ENCODE measurements around the gene WWOX. TPM values are rescaled to one million over a fixed set of nuclear protein-coding genes. Genes with fewer than 3 reads are reported as not detected.

The WWOX gene
- total RNA-seq, 1 donor from 2014 or later, result 106 TPM

GRCh38 chr16:78925083-78925767, 825.8 kb downstream of the WWOX start:
- intact Hi-C loops (cut with DNase I), result no loop called here
- Histone ChIP-seq H3K27me3 (no peaks in the 10 kb centered on the region), H3K36me3 (no peaks in the 10 kb centered on the region), H3K27ac (no peak overlapping the region), H3K4me3 (no peak overlapping the region), H3K9me3 (peaks cover 0 to 7% of the 10 kb centered on the region in 2 donors), H3K4me1 (no peaks in the 10 kb centered on the region)
- no peak for DNase-seq (ENCODE audit: low spot score in 2 of 2)
- TF ChIP-seq, protein P1, sequence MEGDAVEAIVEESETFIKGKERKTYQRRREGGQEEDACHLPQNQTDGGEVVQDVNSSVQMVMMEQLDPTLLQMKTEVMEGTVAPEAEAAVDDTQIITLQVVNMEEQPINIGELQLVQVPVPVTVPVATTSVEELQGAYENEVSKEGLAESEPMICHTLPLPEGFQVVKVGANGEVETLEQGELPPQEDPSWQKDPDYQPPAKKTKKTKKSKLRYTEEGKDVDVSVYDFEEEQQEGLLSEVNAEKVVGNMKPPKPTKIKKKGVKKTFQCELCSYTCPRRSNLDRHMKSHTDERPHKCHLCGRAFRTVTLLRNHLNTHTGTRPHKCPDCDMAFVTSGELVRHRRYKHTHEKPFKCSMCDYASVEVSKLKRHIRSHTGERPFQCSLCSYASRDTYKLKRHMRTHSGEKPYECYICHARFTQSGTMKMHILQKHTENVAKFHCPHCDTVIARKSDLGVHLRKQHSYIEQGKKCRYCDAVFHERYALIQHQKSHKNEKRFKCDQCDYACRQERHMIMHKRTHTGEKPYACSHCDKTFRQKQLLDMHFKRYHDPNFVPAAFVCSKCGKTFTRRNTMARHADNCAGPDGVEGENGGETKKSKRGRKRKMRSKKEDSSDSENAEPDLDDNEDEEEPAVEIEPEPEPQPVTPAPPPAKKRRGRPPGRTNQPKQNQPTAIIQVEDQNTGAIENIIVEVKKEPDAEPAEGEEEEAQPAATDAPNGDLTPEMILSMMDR (IDR thresholded peaks at IDR 0.05), result peak in 2 of 3 experiments; percentile 20 to 35

- Histone ChIP-seq H3K36me3 (no peaks in the 10 kb centered on the region), H3K4me1 (no peaks in the 10 kb centered on the region), H3K27ac (no peak overlapping the region), H3K27me3 (no peaks in the 10 kb centered on the region), H3K9me3 (peaks cover 0 to 2% of the 10 kb centered on the region in 2 donors), H3K4me3 (no peak overlapping the region)
- intact Hi-C loops (cut with DNase I), result no loop called here
- DNase-seq (ENCODE audit: low spot score in 2 of 2), result no peak
- TF ChIP-seq, protein P1 (IDR thresholded peaks at IDR 0.05), result no peak
These were observed 827.3 kb downstream of the WWOX start for GRCh38 chr16:78926723-78927210.

- H3K36me3 ChIP-seq, result no peaks in the 10 kb centered on the region
- TF ChIP-seq, protein P1 (IDR thresholded peaks at IDR 0.05), result no peak
- no peak for DNase-seq (ENCODE audit: low spot score in 2 of 2)
- H3K27ac ChIP-seq, result no peak overlapping the region
- H3K4me3 ChIP-seq, result no peak overlapping the region
- H3K4me1 ChIP-seq, result no peaks in the 10 kb centered on the region
- no peaks in the 10 kb centered on the region for H3K27me3 ChIP-seq
- H3K9me3 ChIP-seq, result no peaks in the 10 kb centered on the region
- intact Hi-C loops (cut with DNase I), result no loop called here
These were observed 828.3 kb downstream of the WWOX start for GRCh38 chr16:78927766-78928165.

GRCh38 chr16:78929841-78930240, 830.4 kb downstream of the WWOX start:
- Histone ChIP-seq H3K9me3 (no peaks in the 10 kb centered on the region), H3K4me1 (no peaks in the 10 kb centered on the region), H3K36me3 (no peaks in the 10 kb centered on the region), H3K27ac (no peak overlapping the region), H3K27me3 (no peaks in the 10 kb centered on the region), H3K4me3 (no peak overlapping the region)
- intact Hi-C loops (cut with DNase I), result no loop called here
- TF ChIP-seq, protein P1 (IDR thresholded peaks at IDR 0.05), result no peak
- DNase-seq (ENCODE audit: low spot score in 2 of 2), result no peak

GRCh38 chr16:78930561-78930960, 831.1 kb downstream of the WWOX start:
- TF ChIP-seq, protein P1 (IDR thresholded peaks at IDR 0.05), result no peak
- H3K27ac ChIP-seq, result no peak overlapping the region
- no peak overlapping the region for H3K4me3 ChIP-seq
- no peaks in the 10 kb centered on the region for H3K4me1 ChIP-seq
- no peaks in the 10 kb centered on the region for H3K36me3 ChIP-seq
- no peak for DNase-seq (ENCODE audit: low spot score in 2 of 2)
- H3K27me3 ChIP-seq, result no peaks in the 10 kb centered on the region
- intact Hi-C loops (cut with DNase I), result no loop called here
- H3K9me3 ChIP-seq, result no peaks in the 10 kb centered on the region
